Kidney capillary endothelial cell (primary cell): ENCODE results near the gene MBD1.
"Not testable (repeated sequence)": the region's sequence is repeated elsewhere in the genome, so short reads cannot be mapped to it uniquely, and the experiment has no call there.

Experiments used
- DNase-seq: peaks from one replicate; pipeline ENCODE4 v3.0.0-alpha.2; 2018; ENCODE audit warnings: low spot score

Gene MBD1

GRCh38 chr18:50293039-50293438, 11.7 kb upstream of the MBD1 start:
- no peak for DNase-seq

- DNase-seq: no peak
These were observed 7.8 kb upstream of the MBD1 start for GRCh38 chr18:50289108-50289443.

DNA sequence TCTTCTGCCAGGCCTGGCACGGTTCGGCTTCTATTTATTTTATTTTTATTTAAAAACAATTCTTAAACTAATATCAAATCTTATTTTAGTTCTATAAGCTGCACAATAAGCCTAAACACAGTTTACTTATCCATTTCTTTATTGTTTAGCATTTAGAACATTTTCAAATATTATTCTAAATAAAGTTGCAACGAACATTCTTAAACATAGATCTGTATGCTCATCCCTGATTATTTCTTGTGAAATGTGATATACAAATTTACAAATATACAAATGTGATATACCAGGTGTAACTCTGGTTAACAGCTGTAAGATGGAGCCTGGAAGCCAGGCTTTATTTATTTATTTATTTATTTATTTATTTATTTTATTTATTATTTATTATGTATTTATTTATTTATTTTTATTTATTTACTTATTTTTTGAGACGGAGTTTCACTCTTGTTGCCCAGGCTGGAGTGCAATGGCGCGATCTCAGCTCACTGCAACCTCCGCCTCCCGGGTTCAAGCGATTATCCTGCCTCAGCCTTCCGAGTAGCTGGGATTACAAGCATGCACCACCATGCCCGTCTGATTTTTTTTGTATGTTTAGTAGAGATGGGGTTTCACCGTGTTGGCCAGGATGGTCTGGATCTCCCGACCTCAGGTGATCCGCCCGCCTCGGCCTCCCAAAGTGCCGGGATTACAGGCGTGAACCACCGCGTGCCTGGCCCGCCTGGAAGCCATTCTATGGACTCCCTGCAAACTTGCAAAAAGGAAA, 7.2 kb upstream of the MBD1 start:
- DNase-seq: not testable (repeated sequence)

DNA sequence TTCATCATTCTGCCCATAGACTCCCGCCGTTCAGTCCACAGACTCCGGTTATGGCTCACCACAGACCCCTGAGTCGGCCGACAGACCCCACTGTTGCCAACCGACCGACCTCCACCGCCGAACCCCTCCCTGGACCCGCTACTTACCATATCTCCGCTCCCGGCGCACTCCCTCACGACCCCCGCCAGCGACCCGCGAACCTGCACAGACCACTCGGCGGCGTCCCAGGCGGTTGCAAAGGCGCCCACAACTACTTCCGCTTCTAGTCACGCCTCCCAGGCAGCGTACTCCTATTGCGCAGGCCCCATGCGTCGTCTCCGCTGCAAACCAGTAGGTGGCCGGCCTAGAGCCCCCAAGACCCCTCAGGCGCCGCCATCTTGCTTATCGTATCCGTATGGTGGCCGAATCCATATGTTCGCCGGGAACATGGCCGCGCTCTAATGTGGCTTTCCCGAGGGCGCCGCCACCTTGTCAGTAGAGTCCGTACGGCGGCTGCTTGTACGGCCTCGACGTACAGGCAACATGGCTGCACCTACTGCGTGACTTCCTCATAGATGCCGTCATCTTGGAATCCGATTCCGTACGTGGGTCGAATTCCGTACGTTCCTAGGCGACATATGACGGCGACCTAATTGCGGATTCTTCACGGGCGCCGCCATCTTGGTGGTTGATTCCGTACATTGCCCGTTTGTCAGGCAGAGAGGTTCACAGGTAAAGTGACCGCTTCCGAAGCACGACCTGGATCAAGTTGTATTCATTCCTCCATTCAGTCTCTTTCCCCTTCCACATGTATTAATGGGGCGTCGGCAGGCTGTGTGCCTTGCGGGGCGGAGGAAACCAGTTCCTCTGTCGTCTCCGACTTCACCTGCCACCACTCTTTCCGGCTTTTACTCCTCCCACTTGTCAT, 6.4 kb upstream of the MBD1 start, which contains the start of gene CXXC1:
Gene CXXC1, minus strand, starts transcription at position 252 of the 907 bp plus-strand sequence. Its CDS starts 103 bp downstream, at position 149.
- peak; percentile 99 for DNase-seq

DNA sequence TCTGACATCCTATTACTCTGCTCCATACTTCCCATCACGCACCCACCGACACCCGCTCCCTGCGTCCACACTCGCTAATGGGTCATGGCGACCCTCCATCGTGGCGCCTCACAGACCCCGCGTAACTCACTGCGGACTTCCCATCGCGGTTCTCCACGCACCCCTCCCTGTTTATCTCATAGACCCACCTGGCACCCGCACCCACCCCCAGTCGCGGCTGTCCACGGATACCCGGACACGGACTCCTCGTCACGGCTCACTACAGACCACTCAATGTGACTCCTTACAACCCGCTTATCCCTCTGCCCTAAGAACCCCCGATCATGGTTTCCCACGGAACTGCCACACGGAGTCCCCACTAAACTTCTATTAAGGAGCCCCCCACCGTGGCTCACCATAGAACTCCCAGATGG, 5.7 kb upstream of the MBD1 start:
- no peak for DNase-seq

GRCh38 chr18:50286391-50287027, 5.2 kb upstream of the MBD1 start:
- no peak for DNase-seq

DNA sequence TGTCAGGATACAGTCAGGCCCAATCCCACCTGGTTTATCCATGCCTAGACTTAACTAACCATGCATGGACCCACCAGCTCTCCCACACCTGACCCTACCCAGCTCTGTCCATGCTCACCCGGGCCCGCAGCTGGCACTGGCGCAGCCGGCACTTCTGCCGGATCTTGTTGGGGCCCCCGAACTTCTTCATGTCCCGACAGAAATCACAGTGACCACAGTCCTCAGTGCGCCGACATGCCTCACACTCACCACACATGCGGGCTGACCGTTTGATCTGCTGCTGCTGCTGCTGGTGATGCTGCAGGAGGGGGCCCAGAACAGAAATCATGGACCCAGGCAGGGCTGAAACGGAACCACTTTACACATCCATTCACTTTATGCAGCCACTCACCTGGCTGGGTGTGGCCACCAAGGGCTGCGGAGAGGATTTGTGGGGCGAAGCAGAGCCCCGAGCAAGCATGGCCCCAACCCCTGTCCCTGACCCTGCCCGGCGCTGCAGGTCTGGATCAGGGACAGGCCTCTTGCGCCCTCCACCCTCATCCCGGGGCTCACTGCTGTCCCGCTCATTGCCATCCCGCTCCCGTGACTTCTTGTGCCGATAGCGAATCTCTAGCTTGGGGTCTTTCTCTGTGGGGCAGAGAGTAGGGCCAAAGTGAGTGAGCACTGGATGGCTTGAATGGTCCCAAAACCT, 4.5 kb upstream of the MBD1 start:
- no peak for DNase-seq

DNA sequence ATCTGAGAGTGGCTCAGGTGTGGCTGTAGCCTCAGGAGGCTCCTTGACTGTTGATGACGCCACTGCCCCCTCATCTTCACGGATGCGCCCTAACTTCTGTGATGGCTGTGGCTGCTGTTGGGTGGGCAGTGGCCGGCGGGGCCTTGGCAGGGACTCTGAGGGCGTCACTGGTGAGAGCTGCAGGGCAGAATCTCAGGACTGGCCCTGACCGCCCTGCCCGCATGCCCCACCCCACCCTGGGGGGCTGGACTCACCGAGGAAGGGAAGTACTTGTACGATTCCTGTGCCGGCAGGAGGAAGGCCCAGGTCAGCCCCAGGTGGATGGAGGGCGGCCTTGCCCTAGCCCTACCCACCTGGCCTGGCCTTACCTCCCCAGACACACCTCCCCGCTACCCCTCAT, 3.7 kb upstream of the MBD1 start:
- DNase-seq: no peak

DNA sequence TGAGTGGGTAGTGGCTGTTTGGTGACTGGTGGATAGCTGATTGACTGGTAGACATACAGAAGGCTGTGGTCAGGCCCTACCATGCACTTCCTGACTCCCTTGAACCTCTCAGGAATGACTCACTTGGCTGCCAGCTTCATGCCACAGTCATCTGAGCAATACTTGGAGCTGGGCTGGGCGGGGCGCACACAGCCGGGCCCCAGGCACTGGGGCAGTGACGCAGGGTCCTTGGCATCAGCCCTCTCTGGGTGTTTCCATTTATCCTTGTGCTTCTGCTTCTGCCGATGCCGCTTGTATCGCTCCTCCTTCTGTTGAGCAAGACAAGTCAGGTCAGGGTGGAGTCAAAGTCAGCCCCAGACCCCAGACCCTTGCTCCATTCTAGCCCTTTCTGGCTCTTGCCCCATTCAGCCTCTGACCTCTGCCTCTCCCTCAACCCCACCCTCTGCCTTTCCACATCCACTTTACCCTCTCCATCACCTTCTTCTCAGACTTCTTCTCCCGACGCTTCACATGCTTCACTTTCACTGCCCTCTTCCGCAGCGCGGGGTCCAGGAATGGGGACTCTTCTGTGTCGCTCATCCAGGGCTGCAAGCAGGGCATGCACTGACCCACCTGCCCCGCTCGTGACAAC, 3.0 kb upstream of the MBD1 start:
- no peak for DNase-seq

- DNase-seq: no peak
These were observed 2.3 kb upstream of the MBD1 start for GRCh38 chr18:50283469-50284209.

DNA sequence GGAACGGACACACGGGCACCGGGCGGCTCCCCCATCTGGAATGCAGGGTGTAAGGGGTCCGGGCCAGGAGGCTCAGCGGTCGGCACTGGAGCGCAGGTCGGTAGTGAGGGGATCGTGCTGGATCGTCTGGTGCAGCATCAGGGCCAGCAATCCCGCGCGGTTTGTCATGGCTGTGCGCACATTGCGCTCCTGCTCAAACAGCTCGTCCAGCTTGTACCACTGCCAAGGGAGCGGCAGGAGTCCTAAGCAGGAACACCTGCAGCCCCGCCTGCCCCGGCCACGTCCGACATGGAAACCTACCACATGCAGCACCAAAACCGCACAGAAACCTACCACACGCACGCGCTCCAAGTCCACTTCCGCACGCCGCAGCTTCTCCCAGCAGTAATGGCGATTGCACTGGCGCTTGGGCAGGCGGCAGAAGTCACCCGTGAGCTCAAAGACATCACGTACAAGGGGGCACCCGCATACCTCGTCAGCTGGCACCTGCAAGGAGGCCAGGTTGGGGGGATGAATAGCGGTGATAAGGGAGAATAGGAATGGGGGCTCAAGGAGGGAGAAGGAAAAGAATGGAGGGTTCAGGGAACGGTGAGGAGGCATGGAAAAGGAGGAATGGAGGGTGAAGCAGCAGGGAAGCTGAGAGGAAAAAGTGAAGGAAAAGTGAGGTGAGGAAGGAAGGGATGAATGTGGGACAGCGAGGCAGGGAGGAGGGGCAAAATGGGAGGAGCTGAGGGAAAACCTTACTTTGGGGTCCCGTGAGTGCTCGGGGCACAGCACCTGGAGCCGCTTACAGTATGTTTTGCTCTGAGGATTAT, 1.4 kb upstream of the MBD1 start:
- no peak for DNase-seq

- no peak for DNase-seq
These were observed 723 bp upstream of the MBD1 start for GRCh38 chr18:50281972-50282520.

DNA sequence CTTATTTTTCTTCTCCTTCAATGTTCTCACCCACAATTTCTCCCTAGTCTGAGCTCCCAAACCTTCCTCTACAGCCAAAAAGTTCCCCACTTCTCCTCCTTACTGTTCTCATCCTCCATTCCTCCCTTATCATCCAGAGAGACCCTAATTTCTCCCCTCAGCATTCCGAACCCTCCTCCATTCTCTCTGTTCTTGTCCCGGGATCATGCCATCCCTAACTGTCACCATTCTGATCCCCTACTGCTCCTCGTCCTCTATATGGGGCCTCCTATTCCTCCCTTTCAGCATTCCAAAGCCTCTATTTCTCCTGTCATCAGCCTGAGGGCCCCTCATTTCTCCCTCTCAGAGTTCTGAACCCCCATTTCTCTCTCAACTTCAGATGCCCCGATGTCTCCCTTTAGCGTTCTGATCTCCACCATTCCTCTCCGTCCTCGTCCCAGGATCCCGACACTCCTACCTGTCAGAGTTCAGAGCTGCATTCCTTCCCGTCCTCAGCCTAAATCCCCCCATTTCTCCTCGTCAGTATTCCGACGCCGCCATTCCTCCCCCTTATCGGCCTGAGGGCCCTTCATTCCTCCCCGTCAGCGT, 522 bp downstream of the MBD1 start:
- DNase-seq: no peak

DNA sequence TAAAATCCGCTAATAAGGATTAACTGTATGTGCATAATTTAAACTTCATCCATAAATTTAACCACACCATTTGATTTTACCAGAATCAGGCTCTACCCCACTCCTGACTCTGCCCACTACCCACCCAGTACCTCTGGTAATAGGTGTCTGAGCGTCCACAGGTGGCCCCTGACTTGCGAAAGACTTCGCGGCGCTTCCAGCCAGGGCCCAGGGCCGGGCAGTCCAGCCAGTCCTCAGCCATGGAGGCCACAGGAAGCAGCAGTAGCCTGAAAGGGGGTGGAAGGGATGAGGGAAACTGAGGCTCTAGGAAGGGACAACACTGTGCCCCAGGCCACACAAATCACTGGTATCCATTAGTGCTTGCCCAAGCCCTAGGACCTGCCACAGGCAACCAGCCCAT, 1.6 kb downstream of the MBD1 start:
- no peak for DNase-seq

DNA sequence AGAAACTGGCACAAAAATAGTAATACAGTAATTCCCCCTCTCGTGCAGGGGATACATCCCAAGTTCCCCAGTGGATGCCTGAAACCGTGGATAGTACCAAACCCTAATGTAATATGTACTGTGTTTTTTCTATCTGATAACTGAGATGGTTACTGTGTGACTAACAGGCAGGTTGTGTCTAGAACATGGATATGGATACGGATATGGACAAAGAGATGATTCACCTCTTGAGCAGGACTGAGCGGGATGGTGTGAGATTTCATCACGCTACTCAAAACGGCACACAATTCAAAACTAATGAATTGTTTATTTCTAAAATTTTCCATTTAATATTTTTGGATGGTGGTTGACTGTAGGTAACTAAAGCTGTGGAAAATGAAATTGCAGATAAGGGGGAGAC, 3.4 kb downstream of the MBD1 start:
- no peak for DNase-seq

DNA sequence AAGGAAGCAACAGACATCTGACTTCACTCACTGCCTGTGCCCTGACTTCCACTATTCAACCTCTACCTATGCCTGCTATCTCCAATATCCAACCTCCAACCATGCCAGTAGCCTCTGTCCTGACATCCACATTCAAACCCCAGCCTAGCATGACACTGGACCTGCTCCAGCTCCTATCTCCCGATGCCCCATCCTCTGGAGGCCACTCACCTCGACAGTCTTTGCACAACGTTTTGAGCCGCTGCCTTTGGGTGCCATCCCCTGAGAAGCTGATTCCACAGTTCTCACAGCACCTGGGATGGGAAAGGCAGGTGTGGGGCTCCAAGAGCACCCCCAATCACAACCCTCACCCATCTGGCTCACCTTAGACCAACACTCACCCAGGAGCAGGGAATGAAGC, 4.9 kb downstream of the MBD1 start:
- DNase-seq: no peak

DNA sequence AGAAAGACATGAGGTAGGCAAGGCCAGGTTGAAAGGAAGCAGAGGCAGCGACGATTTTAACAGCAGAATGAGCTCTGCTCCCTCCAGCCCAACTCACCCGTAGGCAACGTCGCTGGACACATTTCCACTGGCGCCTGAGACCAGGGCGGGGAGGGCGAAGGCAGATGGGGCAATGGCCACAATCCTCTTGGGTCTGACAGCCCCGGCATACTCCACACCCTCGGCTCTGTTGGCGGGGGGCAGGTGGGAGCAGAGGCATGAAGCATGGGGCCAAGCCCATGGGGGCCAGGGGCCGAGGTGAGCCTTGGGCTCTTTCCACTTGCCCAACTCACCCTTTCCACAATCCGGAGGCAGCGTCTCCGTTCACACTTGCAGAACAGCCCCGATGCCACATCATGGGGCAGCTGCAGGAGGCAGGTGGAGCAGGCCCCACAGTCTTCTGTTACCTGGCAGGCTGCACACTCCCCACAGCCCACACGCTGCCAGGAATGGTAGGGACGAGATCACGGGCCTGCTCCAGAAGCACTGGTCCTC, 5.8 kb downstream of the MBD1 start:
- no peak for DNase-seq

GRCh38 chr18:50274941-50275340, 6.4 kb downstream of the MBD1 start:
- no peak for DNase-seq

- no peak for DNase-seq
These were observed 7.3 kb downstream of the MBD1 start for GRCh38 chr18:50274044-50274442.
